ENCODE results near the gene STIM2.

GRCh38 chr4:26821677-26822503 is 38.8 kb upstream of the STIM2 start:
- TF ChIP-seq POLR2A (IDR thresholded peaks at IDR 0.05; ENCODE audit: low read depth, low read length) (no peak), POLR2AphosphoS5 (IDR thresholded peaks at IDR 0.05; ENCODE audit: low read depth, low read length) (no peak), TAF1 (IDR thresholded peaks at IDR 0.05; ENCODE audit: low read depth, low read length) (no peak), SPI1 (IDR thresholded peaks at IDR 0.05; ENCODE audit: low read depth, low read length) (no peak), POU2F2 (IDR thresholded peaks at IDR 0.05; ENCODE audit: low read depth, low read length) (no peak)

Data from GM12891 (cell line).